GM12878 (cell line): ENCODE measurements around the gene ZNF512. TPM values are rescaled to one million over a fixed set of nuclear protein-coding genes. Genes with fewer than 3 reads are reported as not detected.

Experiments used
- ATAC-seq: fragments of 200-7000 bp; cut with Tn5 transposase; 3 replicates; pipeline ENCODE4 v1.9.1; 2020; ENCODE audit warnings: mild to moderate bottlenecking, moderate library complexity
- Bru-seq: library from RNA; stranded (reverse); fragments of 400-500 nt; gene quantifications from one replicate; lab custom pipeline; 2021; lab: Mats Ljungman, UMichigan
- BruChase-seq, 2 experiments: library from RNA; stranded (reverse); fragments of 400-500 nt; gene quantifications; one replicate each; lab custom pipeline; 2021; lab: Mats Ljungman, UMichigan
- BruUV-seq: library from RNA; stranded (reverse); fragments of 400-500 nt; replicated peaks from 2 replicates; lab custom pipeline; 2021; lab: Mats Ljungman, UMichigan
- CTCF ChIA-PET: fragments of 300-600 bp; sonication (Branson Sonifier 250); formaldehyde crosslinking; extraction: SDS; loops from one replicate; lab custom pipeline; 2021; ENCODE audit warnings: inconsistent platforms; lab: Yijun Ruan, JAX
- POLR2A ChIA-PET: fragments of 350-600 bp; formaldehyde crosslinking; extraction: SDS; loops from one replicate; lab custom pipeline; 2021; ENCODE audit warnings: inconsistent platforms; lab: Charles Lee
- RAD21 ChIA-PET: fragments of 300-600 bp; sonication (Branson Sonifier 250); formaldehyde crosslinking; loops from one replicate; lab custom pipeline; 2023; ENCODE audit warnings: antibody characterized with exemption; ENCODE audit not compliant: unreplicated experiment; lab: Charles Lee
- SMC1A ChIA-PET: fragments of 300-600 bp; sonication (Branson Sonifier 250); formaldehyde crosslinking; loops from one replicate; lab custom pipeline; 2023; ENCODE audit not compliant: unreplicated experiment, uncharacterized antibody; lab: Charles Lee
- DNase-seq: peaks from one replicate; pipeline ENCODE4 v3.0.0-alpha.2; 2011; ENCODE audit warnings: low read depth, low spot score
- FAIRE-seq: peaks from 3 replicates; lab custom pipeline; 2011; peaks lifted over from hg19 to GRCh38; lab: Jason Lieb, UNC
- H2AFZ ChIP-seq: 2 replicates; pipeline ENCODE4 v1.6.0; 2011; ENCODE audit warnings: low read depth, low read length, control low read depth; ENCODE audit not compliant: control insufficient read depth
- H3K27ac ChIP-seq: 2 replicates; pipeline ENCODE4 v1.5.1; 2011; ENCODE audit warnings: control low read depth; ENCODE audit not compliant: control insufficient read depth, insufficient read depth
- H3K27me3 ChIP-seq, 2 experiments: replicated peaks in 1 of 2; 2 replicates each; pipeline versions ENCODE4 v1.6.0 to v1.6.1; 2011; ENCODE audit warnings: low read length in 1 of 2; ENCODE audit not compliant: control insufficient read depth in 2 of 2, insufficient read depth in 2 of 2
- H3K36me3 ChIP-seq, 2 experiments: 2 replicates each; pipeline ENCODE4 v1.5.1; 2011; ENCODE audit warnings: low read length in 1 of 2; ENCODE audit not compliant: control insufficient read depth in 2 of 2, insufficient read depth in 2 of 2
- H3K4me1 ChIP-seq: 2 replicates; pipeline ENCODE4 v1.6.1; 2011; ENCODE audit warnings: mild to moderate bottlenecking, low read length, moderate library complexity, mixed read lengths; ENCODE audit not compliant: control insufficient read depth, insufficient read depth
- H3K4me2 ChIP-seq: 2 replicates; pipeline ENCODE4 v1.6.0; 2011; ENCODE audit warnings: control low read depth; ENCODE audit not compliant: control insufficient read depth, insufficient read depth
- H3K4me3 ChIP-seq: fragments of 200-600 bp; sonication (generic); 2 replicates; pipeline ENCODE4 v1.5.1; 2016
- H3K79me2 ChIP-seq: 2 replicates; pipeline ENCODE4 v1.6.0; 2011; ENCODE audit warnings: low read length; ENCODE audit not compliant: control insufficient read depth, insufficient read depth
- H3K9ac ChIP-seq: 2 replicates; pipeline ENCODE4 v1.8.0; 2011; ENCODE audit warnings: low read length, control low read depth, mixed read lengths; ENCODE audit not compliant: control insufficient read depth, insufficient read depth
- H3K9me3 ChIP-seq: replicated peaks from 3 replicates; pipeline ENCODE4 v1.5.1; 2011; ENCODE audit warnings: mild to moderate bottlenecking, low read length; ENCODE audit not compliant: control insufficient read depth, insufficient read depth
- H4K20me1 ChIP-seq: 2 replicates; pipeline ENCODE4 v1.6.0; 2011; ENCODE audit not compliant: control insufficient read depth, insufficient read depth
- HDGF ChIP-seq: fragments of 450-650 bp; IDR thresholded peaks from 2 replicates; pipeline ENCODE4 v1.6.1; 2016; ENCODE audit warnings: antibody characterized with exemption
- KDM1A ChIP-seq: fragments of 200-600 bp; sonication (generic); IDR thresholded peaks from 2 replicates; pipeline ENCODE4 v1.6.1; 2016; ENCODE audit warnings: borderline replicate concordance
- STAT3 ChIP-seq: IDR thresholded peaks from 2 replicates; pipeline ENCODE4 v1.6.1; 2011; ENCODE audit warnings: low read depth, low read length, improper control_type of control experiment
- TAF1 ChIP-seq: IDR thresholded peaks from 2 replicates; pipeline ENCODE4 v1.6.1; 2011; ENCODE audit warnings: mild to moderate bottlenecking, low read depth, low read length, borderline replicate concordance
- ZNF622 ChIP-seq: fragments of 450-650 bp; IDR thresholded peaks from 2 replicates; pipeline ENCODE4 v1.6.1; 2017; ENCODE audit warnings: mild to moderate bottlenecking, inconsistent platforms
- WGBS: methylation state at CpG from one replicate; pipeline ENCODE4 v1.1.6; 2016; ENCODE audit warnings: low lambda C conversion rate; ENCODE audit not compliant: insufficient replicate concordance, insufficient coverage; ENCODE audit errors: missing lambda C conversion rate; 5-methylcytosine and 5-hydroxymethylcytosine counted together
- in situ Hi-C: fragments of 300-500 bp; cut with MboI; formaldehyde crosslinking; loops from 9 replicates; pipeline ENCODE4 v1.14.3; 2018; ENCODE audit warnings: mixed read lengths
- intact Hi-C: fragments of 100-400 bp; cut with micrococcal nuclease; formaldehyde crosslinking; loops from one replicate; pipeline ENCODE4 v1.14.2; 2022; ENCODE audit not compliant: unreplicated experiment
- long read RNA-seq, 2 experiments: library from polyadenylated mRNA; unstranded; transcript quantifications; one replicate each; pipeline ENCODE4 v2.0.0, GENCODE V29; 2019 to 2020
- polyA minus RNA-seq, 3 experiments: library from RNA; depleted of rRNA, polyadenylated mRNA; stranded (reverse); fragments of >200 nt; gene quantifications; 2 replicates each; pipeline ENCODE4 v1.2.3, GENCODE V29; 2011
- polyA plus RNA-seq, 11 experiments: library from polyadenylated mRNA; depleted of rRNA in 4 of 11; unstranded in 6 of 11; stranded (reverse) in 5 of 11; fragments of >200 nt; fragmentation: Nextera tagmentation in 4 of 11; fragmentation: Illumina TruSeq in 1 of 11; extraction: Ambion mirVana in 4 of 11; extraction: Trizol in 1 of 11; gene quantifications; 1 replicate in 1 of 11; 2 replicates in 10 of 11; pipeline versions ENCODE4 v1.2.1 to v1.2.3, GENCODE V29; 2011 to 2016; ENCODE audit warnings: inconsistent platforms in 2 of 11, missing spikeins in 2 of 11, low read depth in 1 of 11
- total RNA-seq, 4 experiments: library from RNA; depleted of rRNA in 3 of 4; stranded (reverse); fragments of >200 nt in 3 of 4; fragmentation: Illumina TruSeq in 1 of 4; extraction: Trizol in 1 of 4; gene quantifications; 2 replicates each; pipeline versions ENCODE4 v1.2.1 to v1.2.3, GENCODE V29; 2013 to 2021
- TF ChIP-seq, protein P1 (sequence below), 3 experiments: IDR thresholded peaks in 2 of 3; conservative IDR thresholded peaks in 1 of 3; 2 replicates each; pipeline ENCODE4 v1.5.1; 2011; ENCODE audit warnings: low read depth in 3 of 3, low read length in 3 of 3, mild to moderate bottlenecking in 3 of 3, control low read depth in 2 of 3, moderate library complexity in 2 of 3, inconsistent platforms in 1 of 3, mixed read lengths in 1 of 3; ENCODE audit not compliant: control insufficient read depth in 2 of 3, insufficient read depth in 1 of 3; ENCODE audit errors: extremely low read depth in 1 of 3
- TF ChIP-seq, protein P2 (sequence below): fragments of 450-650 bp; IDR thresholded peaks from 2 replicates; pipeline ENCODE4 v1.6.1; 2017; ENCODE audit warnings: borderline replicate concordance
- TF ChIP-seq, protein P3 (sequence below): fragments of 450-650 bp; IDR thresholded peaks from 2 replicates; pipeline ENCODE4 v1.6.1; 2018; ENCODE audit warnings: borderline replicate concordance, mild to moderate bottlenecking; ENCODE audit not compliant: partially characterized antibody

ZNF512 gene, protein sequence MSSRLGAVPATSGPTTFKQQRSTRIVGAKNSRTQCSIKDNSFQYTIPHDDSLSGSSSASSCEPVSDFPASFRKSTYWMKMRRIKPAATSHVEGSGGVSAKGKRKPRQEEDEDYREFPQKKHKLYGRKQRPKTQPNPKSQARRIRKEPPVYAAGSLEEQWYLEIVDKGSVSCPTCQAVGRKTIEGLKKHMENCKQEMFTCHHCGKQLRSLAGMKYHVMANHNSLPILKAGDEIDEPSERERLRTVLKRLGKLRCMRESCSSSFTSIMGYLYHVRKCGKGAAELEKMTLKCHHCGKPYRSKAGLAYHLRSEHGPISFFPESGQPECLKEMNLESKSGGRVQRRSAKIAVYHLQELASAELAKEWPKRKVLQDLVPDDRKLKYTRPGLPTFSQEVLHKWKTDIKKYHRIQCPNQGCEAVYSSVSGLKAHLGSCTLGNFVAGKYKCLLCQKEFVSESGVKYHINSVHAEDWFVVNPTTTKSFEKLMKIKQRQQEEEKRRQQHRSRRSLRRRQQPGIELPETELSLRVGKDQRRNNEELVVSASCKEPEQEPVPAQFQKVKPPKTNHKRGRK
- total RNA-seq (2013; cell fraction: nucleolus; rRNA removed): 171 and 172 TPM in 2 replicates
- total RNA-seq (2014; rRNA removed) (24.6 and 32.2 TPM in 2 replicates), total RNA-seq (2014; rRNA removed; fragmentation: Illumina TruSeq; extraction: Trizol) (30.8 and 33.4 TPM in 2 replicates), total RNA-seq (2021) (28.9 and 31.7 TPM in 2 replicates), polyA plus RNA-seq (2011; rRNA removed) (61.9 and 83.4 TPM in 2 replicates), polyA plus RNA-seq (2014; fragmentation: Illumina TruSeq; extraction: Trizol) (50.3 and 78.6 TPM in 2 replicates), polyA plus RNA-seq (2014; fragmentation: Nextera tagmentation; extraction: Ambion mirVana) (10 to 100 TPM; 14.1 to 21.2 TPM), polyA plus RNA-seq (2014; rRNA removed) (29.8 and 32.5 TPM in 2 replicates), polyA plus RNA-seq (2016; fragmentation: Nextera tagmentation; extraction: Ambion mirVana) (10 to 100 TPM; 29.3 to 31.6 TPM), polyA minus RNA-seq (2011; rRNA and poly(A)+ RNA removed) (41.3 and 45.0 TPM in 2 replicates), Bru-seq, nascent RNA (percentile 92 among the genes with signal in this experiment), BruChase-seq, experiment 1, labeled RNA remaining after a 6-hour chase (percentile 98 among the genes with signal in this experiment), BruChase-seq, experiment 2, labeled RNA remaining after a 2-hour chase (percentile 99 among the genes with signal in this experiment)
- 14.6 TPM for polyA plus RNA-seq (2011; ENCODE audit: low read depth)
- polyA plus RNA-seq (2011; cell fraction: cytosol; rRNA removed): 34.9 and 53.0 TPM in 2 replicates
- polyA plus RNA-seq (2011; cell fraction: nucleus; rRNA removed): 91.1 and 106 TPM in 2 replicates
- polyA plus RNA-seq (2012): 16.7 and 19.8 TPM in 2 replicates
- 8.3 and 11.2 TPM in 2 replicates for polyA minus RNA-seq (2011; cell fraction: cytosol; rRNA and poly(A)+ RNA removed)
- polyA minus RNA-seq (2011; cell fraction: nucleus; rRNA and poly(A)+ RNA removed): 25.6 and 30.3 TPM in 2 replicates
- long read RNA-seq, experiment 1, transcript ZNF512-208 (13 exons, 3,543 nt): major isoform, 7 of 17 reads
- long read RNA-seq, experiment 1, partial matches to known transcripts: 3 of 17 reads
- long read RNA-seq, experiment 1, other reads (novel, unspliced or antisense): 3 of 17 reads
- long read RNA-seq, experiment 2, transcript ZNF512-201 (14 exons, 3,541 nt): major isoform, 17 of 48 reads
- long read RNA-seq, experiment 2, transcript ZNF512-208 (13 exons, 3,543 nt): minor isoform, 13 of 48 reads
- long read RNA-seq, experiment 2, partial matches to known transcripts: 6 of 48 reads
- long read RNA-seq, experiment 2, other reads (novel, unspliced or antisense): 9 of 48 reads

DNA sequence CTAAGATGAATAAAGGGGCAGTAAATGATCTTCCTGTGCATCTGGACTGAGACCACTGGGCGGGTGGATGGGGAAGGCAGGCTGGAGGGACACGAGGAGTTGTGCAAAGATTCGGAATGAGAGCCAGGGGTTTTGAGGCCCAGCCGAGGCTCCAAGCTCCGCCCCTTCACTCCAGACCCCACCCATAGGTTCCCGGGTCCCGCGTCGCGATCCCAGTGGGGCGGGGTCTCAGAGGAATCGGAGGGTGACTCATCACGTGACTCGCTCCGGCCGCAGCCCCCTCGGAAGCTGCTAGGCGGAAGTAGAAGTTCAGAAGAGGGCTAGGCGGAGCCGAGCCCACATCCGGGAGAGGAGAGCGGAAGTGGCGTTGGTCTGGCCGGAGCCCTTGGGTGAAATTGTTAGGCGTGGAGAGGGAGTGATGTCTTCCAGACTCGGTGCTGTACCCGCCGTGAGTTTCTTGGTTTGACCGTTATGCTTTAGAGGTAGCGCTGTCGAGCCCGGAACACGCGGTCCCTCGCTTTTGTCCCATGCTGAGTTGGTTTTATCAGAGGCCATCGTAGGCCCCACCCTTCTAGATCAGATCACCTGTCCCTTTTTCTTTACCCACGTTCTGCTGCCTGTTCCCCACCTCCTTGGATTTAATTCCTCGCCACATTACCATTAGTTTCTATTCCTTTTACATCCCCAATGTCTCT is at the start of gene ZNF512:
Gene ZNF512, plus strand, starts transcription at position 348 of the 695 bp plus-strand sequence. Its CDS starts 71 bp downstream, at position 419.
- Histone ChIP-seq H2AFZ (peak within 1 kb of the TSS; percentile 93), H3K4me1 (0 out of 2 replicates have a peak, but pooled peaks cover 3% of the 10 kb centered on the region), H3K36me3 (no peaks in the 10 kb centered on the region), H3K27ac (peak within 1 kb of the TSS; percentile 68), H4K20me1 (no peaks in the 10 kb centered on the region), H3K27me3 (no peaks in the 10 kb centered on the region), H3K9ac (peak within 1 kb of the TSS; percentile 74), H3K9me3 (peaks cover 2% of the 10 kb centered on the region; the same call in 2 of the 3 replicates), H3K79me2 (peaks cover 49% of the 10 kb centered on the region), H3K4me2 (peak within 1 kb of the TSS; percentile 68), H3K4me3 (peak within 1 kb of the TSS; percentile 98)
- BruUV-seq: no TSS peak
- WGBS: 2% methylated on average over 38 of the region's 38 CpGs
- peak; percentile 73 for DNase-seq
- ATAC-seq: peak; percentile 96
- in situ Hi-C loops (no loop called here), intact Hi-C loops (loop anchor here (5.0 to 10.0 kb wide), 2 partner anchors 44 to 178 kb away; partner anchors contain the start of genes CCDC121, GPN1 and PPM1G)
- ChIA-PET CTCF (interaction anchor here (0.7 kb wide), 1 partner anchor 100 kb away, joined by 4 read pairs; no protein-coding TSS in a partner anchor), SMC1A (interaction anchor here (1.3 to 1.7 kb wide), 3 partner anchors 10 to 46 kb away, joined by 3 to 6 read pairs (median 3); partner anchors contain the start of genes CCDC121 and GPN1), POLR2A (interaction anchor here (0.6 to 1.1 kb wide), 3 partner anchors 46 to 418 kb away, joined by 3 to 6 read pairs (median 4); partner anchors contain the start of genes CCDC121, GPN1 and PPM1G), RAD21 (interaction anchor here (1.1 kb wide), 1 partner anchor 46 kb away, joined by 4 read pairs; the partner anchor contains the start of genes CCDC121 and GPN1)
- peak; percentile 98 for FAIRE-seq
- TF ChIP-seq, protein P1, sequence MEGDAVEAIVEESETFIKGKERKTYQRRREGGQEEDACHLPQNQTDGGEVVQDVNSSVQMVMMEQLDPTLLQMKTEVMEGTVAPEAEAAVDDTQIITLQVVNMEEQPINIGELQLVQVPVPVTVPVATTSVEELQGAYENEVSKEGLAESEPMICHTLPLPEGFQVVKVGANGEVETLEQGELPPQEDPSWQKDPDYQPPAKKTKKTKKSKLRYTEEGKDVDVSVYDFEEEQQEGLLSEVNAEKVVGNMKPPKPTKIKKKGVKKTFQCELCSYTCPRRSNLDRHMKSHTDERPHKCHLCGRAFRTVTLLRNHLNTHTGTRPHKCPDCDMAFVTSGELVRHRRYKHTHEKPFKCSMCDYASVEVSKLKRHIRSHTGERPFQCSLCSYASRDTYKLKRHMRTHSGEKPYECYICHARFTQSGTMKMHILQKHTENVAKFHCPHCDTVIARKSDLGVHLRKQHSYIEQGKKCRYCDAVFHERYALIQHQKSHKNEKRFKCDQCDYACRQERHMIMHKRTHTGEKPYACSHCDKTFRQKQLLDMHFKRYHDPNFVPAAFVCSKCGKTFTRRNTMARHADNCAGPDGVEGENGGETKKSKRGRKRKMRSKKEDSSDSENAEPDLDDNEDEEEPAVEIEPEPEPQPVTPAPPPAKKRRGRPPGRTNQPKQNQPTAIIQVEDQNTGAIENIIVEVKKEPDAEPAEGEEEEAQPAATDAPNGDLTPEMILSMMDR (IDR thresholded peaks at IDR 0.05 in 2 of 3, conservative IDR thresholded peaks at IDR 0.05 in 1 of 3; ENCODE audit: control insufficient read depth in 2 of 3, extremely low read depth in 1 of 3, insufficient read depth in 1 of 3, low read depth in 3 of 3, low read length in 3 of 3): no peak; a peak in 1 of 6 replicates
- TF ChIP-seq TAF1 (peak; percentile 94), STAT3 (no peak), HDGF (0 out of 2 replicates have a peak, but pooled peaks have one; percentile 45), ZNF622 (no peak), KDM1A (no peak)
- TF ChIP-seq, protein P2, sequence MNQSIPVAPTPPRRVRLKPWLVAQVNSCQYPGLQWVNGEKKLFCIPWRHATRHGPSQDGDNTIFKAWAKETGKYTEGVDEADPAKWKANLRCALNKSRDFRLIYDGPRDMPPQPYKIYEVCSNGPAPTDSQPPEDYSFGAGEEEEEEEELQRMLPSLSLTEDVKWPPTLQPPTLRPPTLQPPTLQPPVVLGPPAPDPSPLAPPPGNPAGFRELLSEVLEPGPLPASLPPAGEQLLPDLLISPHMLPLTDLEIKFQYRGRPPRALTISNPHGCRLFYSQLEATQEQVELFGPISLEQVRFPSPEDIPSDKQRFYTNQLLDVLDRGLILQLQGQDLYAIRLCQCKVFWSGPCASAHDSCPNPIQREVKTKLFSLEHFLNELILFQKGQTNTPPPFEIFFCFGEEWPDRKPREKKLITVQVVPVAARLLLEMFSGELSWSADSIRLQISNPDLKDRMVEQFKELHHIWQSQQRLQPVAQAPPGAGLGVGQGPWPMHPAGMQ: no peak
- TF ChIP-seq, protein P3, sequence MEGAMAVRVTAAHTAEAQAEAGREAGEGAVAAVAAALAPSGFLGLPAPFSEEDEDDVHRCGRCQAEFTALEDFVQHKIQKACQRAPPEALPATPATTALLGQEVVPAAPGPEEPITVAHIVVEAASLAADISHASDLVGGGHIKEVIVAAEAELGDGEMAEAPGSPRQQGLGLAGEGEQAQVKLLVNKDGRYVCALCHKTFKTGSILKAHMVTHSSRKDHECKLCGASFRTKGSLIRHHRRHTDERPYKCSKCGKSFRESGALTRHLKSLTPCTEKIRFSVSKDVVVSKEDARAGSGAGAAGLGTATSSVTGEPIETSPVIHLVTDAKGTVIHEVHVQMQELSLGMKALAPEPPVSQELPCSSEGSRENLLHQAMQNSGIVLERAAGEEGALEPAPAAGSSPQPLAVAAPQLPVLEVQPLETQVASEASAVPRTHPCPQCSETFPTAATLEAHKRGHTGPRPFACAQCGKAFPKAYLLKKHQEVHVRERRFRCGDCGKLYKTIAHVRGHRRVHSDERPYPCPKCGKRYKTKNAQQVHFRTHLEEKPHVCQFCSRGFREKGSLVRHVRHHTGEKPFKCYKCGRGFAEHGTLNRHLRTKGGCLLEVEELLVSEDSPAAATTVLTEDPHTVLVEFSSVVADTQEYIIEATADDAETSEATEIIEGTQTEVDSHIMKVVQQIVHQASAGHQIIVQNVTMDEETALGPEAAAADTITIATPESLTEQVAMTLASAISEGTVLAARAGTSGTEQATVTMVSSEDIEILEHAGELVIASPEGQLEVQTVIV: peak; percentile 89
